ELR (cell line): Measurements from ENCODE around the gene TRIM7.
"Not testable (repeated sequence)": the region's sequence is repeated elsewhere in the genome, so short reads cannot be mapped to it uniquely, and the experiment has no call there.

Source experiments
- DNase-seq: peaks from one replicate; pipeline ENCODE4 v3.0.0-alpha.2; 2015; ENCODE audit warnings: low read depth

TRIM7 gene

DNA sequence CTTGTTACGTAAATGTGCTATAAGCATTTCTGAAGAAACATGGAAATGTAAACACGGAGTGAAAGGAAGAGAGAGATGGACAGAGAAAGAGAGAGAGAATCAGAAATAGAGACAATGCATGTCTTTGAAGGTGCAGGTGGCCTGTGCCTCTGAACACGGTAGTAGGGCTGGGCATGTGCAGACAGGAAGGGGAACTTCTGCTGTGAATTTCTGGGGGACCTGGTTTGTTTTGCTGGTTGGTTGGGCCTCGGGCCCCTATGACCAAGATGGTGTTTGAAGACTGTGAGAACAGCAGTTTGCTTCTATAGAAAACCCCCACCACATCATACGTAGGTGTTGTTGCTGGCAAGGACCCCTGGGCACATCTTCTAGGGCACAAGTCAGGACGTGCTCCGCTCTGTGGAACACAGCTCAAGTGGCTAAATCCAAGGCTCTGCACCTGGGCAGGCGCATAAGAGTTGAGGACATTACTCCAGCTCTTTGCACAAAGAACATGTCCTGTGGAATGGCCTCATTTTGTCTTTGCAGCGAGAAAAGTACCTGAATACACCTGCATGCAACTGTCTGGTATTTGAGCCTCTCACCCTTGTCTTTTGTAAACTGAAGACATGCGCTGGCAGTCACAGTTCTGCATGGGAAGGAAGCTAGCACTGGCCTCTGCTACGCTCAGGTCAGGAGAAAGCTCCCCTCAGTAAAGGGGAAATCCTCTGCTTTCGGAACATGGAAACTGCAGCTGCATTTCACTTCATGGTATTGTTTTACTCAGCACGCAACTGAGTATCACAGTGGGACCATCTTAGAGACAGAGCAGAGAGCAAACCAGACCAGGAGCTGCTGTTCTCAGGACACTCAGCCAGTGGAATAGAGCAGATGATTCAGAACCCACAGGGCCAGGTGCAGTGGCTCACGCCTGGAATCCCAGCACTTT is 54.9 kb downstream of the TRIM7 start:
- no peak for DNase-seq

DNA sequence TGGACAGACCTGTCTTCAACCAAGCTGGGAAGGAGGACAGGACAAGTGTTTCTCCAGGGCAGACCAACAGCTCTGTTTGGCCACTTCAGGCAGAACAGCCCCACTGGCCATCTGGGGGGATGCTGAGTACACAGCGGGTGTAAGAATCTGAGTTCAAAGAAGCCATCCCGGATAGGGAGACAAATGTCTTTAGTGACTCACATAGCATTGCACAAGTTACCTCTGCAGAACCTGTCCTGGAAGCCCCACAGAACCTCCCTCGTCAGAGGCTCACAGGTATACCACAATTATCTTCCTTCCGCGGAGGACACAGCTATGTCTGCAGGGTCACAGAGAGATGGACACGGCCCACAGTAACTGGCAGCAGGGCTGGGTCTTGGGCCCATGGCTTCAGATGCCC is 55.6 kb downstream of the TRIM7 start:
- no peak for DNase-seq

DNA sequence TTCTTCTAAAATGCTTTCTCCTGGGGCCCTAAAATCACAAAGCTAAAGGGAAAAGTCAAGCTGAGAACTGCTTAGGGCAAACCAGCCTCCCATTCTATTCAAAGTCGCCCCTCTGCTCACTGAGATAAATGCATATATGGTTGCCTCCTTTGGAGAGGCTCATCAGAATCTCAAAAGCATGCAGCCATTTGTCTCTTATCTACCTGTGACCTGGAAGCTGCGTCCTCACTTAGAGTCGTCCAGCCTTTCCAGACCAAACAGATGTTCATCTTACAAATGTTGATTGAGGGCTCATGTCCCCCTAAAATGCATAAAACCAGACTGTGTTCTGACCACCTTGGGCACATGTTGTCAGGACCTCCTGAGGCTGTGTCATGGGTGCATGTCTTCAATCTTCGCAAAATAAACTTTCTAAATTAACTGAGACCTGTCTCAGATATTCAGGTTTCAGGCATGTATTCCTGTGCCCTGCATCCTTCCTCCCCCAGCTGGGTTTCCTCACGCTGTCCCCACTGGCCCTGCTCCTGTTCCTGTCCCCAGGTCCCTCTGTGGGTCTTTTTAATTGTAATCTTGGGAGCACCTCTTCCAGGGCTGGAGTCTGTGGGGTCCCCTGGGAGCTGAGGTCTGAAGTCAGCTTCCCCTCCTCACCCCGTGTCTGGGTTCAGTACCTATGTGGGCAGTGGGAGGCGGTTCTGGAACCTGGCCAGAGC is 57.9 kb downstream of the TRIM7 start, which contains the start of gene OR2V2:
OR2V2 (plus strand) TSS at position 660 of the 710 bp plus-strand sequence. CDS start 7,357 bp downstream, outside the sequence.
- not testable (repeated sequence) for DNase-seq

DNA sequence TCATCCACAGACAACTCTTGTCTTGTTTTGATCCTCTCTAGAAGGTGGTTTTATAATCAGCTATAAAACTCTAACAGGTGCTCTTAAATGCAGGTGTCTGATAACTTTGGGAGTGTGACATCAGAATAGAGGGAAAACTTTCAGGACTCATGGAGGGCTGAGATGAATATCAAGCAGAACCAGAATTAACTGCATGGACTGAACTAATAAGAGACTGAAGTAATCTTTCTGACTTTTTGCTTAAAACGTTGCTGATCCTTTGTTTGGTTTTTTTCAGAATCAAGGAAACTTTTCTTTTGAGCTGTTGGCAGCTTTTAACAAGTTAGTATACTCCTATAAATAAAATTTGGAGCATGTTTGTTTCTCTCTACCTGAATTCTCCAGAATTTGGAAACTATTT is 59.9 kb downstream of the TRIM7 start:
- no peak for DNase-seq
